ENCODE data around the gene NELFCD. TPM values are rescaled to one million over a fixed set of nuclear protein-coding genes. Genes with fewer than 3 reads are reported as not detected.
"Not testable (repeated sequence)": the region's sequence is repeated elsewhere in the genome, so short reads cannot be mapped to it uniquely, and the experiment has no call there.

The NELFCD gene
- total RNA-seq, 1 experiment from 2014 or later: 92.4 TPM

DNA sequence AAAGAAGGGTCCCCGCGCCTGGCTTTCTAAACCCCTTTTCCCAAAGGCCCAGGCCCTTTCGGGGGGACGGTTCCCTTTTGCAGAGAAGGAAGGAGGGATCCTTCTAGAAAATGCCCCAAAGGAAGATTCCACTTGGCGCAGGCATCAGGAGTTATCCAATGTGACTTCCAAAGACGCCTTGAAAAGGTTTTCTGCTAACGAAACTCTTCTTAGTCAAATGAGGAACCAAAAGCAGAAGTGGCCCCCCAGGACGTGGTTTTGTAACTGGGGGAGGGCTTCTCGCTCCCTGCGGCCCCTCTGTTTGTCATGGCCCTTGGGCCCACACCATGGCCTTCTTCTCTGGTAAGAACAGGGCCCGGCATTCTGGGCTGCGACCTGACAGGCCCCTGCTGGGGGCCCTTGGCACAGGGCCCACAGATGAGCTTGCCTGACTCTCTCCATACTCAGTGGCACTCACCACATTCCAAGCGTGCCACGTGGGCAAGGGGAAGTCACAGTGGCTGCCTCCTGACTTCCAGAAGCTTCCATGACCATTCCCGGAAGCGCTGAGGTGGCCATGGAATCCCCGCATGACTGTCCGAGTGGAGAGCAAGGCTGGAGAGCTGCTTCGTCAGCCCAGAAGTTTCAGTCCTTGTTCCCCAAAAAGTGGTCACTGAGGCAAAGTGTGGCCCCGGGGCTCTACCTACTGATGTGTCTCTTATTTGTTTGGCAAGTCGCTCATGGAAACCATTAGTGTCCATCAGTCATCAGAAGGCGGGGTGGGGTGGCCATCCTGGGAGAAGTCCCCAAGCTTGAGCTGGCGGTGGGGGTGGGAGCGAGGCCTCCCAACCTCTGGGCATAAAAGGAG, 26.8 kb downstream of the NELFCD start:
- DNase-seq (ENCODE audit: low read depth): no peak

GRCh38 chr20:59008715-59009336, 27.8 kb downstream of the NELFCD start:
- DNase-seq (ENCODE audit: low read depth): no peak

DNA sequence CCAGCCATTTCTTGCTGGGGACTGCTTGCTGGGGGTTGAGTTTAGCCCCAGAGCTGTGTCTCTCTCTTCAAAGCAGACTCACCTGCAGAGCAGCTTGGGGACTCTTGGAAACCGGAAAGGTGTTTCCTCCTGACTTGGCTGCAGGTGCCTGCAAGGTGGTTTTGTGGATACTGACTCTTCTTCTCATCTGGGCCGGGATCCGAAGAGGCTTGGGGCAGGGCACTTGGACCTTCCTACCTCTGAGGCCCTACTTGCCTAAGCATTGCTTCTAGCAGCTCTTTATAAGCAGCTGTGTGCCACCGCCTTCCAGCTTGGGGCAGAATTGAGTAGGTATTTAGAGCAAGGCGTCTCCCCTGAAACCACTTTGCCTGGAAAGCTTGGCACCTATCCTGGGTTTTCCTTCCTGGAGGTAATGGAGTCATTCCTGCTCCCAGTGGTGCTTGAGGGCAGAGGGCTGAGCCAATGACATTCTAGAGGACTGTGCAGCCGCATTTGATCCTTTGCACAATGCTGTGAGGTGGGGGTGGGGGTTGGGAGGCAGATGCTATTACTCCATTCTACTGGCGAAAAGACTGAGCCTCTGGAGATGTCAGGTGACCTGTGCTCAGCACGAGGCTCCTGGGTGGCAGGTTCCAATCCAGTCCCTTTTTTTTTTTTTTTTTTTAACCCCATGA, 29.4 kb downstream of the NELFCD start:
- DNase-seq (ENCODE audit: low read depth): peak; percentile 30

DNA sequence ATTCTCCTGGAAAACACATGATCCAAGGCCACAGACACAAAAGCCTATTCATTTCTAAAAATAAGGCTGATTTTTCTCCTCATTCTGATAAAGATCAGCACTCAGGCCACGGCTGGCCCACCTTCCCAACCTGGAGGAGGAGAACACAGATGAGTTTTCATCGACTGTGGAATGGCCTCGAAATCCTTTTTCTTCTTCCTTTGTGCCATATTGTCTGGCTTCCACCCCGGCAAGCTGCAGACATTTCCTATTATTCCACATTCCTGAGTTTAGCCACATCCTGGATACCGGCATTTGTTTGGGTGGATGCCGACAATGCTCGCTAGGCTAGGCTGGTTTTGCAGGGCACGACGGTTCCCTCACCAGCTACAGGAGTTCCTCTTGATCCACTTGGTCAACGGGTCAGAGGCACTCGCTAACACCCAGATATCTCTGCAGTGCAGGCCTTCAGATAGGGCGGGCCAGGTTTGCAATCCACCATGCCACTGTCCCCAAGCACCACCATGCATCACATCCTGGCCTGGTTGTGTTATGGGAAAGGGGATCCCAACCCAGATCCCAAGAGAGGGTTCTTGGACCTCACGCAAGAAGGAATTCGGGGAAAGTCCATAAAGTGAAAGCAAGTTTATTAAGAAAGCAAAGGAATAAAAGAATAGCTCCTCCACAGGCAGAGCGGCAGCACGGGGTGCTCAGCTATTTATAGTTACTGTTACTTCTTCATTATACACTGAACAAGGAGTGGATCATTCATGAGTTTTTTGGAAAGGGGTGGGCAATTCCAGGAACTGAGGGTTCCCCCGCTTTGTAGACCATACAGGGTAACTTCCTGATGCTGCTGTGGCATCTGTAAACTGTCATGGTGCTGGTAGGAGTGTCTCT, 30.2 kb downstream of the NELFCD start:
- peak; percentile 89 for DNase-seq (ENCODE audit: low read depth)

DNA sequence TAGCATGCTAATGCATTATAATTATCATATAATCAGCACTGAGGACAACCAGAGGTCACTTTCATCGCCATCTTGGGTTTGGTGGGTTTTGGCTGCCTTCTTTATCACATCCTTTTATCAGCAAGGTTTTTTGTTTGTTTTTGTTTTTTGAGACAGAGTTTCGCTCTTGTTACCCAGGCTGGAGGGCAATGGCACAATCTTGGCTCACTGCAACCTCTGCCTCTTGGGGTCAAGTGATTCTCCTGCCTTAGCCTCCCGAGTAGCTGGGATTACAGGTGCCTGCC, 30.8 kb downstream of the NELFCD start:
- not testable (repeated sequence) for DNase-seq (ENCODE audit: low read depth)

GRCh38 chr20:59013031-59013951, 32.2 kb downstream of the NELFCD start:
- DNase-seq (ENCODE audit: low read depth): no peak

DNA sequence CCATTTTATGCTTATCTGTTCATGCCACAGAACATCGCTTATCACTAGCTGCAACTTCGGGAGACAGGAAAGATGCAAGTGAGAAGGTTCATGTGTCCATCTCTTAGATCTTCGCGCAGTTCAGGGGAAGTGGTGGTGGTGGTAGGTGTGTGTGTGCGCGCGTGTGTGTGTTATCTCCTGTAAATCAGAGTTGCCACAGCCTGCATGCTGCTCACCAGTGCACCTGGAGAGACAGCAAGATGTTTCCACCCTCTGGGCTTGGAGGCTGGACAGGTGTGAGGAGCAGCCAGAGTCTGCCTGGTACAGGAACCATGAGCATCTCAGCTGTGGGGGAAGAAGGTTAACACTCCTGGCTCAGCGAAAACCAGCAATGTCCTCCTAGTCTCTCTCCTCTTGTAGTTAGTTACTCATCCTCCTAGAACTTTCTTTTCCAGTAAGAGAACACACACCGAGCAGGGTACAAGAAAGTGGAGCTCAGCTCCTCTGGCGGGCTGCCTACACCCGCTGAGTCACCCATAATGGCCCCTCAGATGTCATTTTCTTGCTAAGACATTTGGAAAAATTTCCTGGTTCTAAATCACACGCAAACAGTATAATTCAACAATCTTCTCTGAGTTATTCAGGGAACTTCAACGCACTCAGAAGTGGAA, 33.0 kb downstream of the NELFCD start:
- DNase-seq (ENCODE audit: low read depth): peak; percentile 27

DNA sequence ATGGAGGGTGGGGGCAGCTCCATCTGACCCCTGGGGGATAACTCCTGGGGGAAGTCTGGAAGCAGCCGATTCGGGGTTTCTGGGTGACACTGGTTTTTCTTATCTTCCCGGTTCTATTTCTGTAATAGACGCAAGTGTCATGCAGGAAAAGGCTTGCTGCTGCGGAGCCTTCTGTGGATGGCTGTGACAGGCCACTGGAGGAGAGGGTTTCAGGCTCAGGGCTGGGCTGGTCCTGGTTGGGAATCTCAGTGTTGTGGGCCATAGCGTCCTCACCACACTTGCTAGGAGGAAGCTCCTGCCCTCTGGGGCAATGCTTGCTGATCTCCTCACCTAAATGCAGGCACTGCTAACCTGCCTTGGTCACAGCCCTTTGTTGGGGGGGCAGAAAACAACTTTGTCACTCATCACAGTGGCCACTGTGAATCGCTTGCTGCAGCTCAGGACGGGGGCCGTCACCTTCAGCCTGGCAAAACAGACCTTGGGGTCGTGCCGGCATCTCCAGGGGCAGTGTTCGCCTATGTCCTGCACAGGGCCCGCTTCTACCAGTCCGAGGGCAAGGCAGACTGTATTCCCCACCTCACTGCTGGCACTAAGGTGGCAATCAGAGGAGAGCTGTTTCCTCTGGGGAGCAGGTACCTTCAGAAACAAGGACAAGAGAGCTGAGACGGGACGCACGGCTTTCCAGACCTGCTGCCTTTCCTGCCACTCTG, 33.8 kb downstream of the NELFCD start:
- DNase-seq (ENCODE audit: low read depth): no peak

DNA sequence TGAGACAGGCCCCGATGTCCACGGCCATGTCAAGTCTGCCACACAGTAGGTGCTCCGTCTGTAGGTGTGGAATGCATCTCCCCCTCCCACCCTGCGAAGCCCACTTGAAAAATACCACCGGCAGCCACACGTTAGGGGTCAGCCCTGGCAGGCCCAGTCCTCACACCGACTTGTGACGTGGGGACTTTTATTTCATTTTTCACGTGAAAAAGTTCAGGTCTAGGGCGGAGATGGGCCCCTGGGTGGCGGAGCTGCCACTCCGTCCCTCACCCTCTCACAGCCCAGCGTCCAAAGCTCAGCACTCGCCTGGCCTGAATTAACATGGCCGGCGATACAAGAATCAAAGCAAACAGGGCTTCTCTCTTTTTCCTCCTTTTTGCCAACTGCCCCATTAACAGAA, 34.4 kb downstream of the NELFCD start:
- DNase-seq (ENCODE audit: low read depth): no peak

GRCh38 chr20:59015812-59016711, 35.0 kb downstream of the NELFCD start:
- no peak for DNase-seq (ENCODE audit: low read depth)

- DNase-seq (ENCODE audit: low read depth): no peak
Observed at GRCh38 chr20:59016795-59017492, 35.9 kb downstream of the NELFCD start.

GRCh38 chr20:59017493-59018231, 36.6 kb downstream of the NELFCD start:
- no peak for DNase-seq (ENCODE audit: low read depth)

DNA sequence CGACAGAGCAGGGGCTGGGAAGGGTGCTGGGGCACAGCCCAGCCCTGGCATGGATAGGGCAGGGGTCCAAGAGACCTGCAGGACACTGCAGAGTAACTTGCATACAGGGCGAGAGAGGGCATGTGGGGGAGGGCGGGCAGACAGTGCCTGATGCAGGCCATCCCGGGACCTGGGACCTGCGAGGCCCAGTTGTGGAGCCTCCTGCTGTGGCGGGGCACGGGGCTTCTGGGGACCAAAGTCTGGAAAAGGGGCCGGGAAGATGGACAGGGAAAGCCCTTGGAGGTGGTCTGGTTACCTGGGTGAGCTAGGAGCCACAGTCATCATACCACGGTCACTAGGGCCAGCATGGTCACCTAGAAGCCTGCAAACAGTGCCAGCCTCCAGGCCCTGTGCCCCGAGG, 37.8 kb downstream of the NELFCD start:
- DNase-seq (ENCODE audit: low read depth): no peak

DNA sequence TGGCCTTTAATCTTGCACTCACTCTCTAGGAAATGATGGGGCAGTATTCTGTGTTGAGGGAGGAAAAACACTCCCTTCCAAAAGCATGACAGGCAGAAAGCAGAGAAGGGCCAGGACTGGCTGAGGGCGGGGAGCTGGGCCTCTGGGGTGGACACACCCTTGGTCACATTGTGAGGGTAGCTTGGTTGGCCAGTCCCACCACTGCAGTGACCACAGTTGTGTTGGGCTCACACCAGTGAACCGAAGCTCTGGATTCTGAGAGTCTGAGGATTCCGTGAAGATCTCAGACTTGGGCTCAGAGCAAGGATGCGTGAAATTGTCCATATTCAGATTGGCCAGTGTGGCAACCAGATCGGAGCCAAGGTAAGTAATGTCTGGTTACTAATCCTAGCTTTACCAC, 38.2 kb downstream of the NELFCD start, which contains the start of gene TUBB1:
Gene TUBB1 (plus strand): TSS at position 213 of the 400 bp plus-strand sequence. CDS start 94 bp downstream, at position 307.
- no peak for DNase-seq (ENCODE audit: low read depth)

- peak; percentile 48 for DNase-seq (ENCODE audit: low read depth)
Observed at GRCh38 chr20:59020938-59021551, 40.0 kb downstream of the NELFCD start.

DNA sequence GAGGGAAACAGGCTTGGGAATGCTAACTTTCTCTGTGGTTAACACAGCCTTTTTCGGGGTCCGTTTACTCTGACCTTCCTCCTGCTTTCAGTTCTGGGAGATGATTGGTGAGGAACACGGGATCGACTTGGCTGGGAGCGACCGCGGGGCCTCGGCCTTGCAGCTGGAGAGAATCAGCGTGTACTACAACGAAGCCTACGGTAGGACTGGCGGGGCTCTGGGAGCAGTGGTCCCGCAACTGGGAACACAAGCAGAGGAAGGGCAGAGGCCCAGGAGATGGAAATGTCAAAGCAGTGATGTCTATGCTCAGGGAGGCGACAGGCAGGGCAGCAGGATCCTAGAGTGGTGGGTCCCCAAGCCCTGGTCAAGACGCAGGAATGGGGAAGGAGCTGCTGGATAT, 41.7 kb downstream of the NELFCD start:
- DNase-seq (ENCODE audit: low read depth): no peak

Data from HT1080 (cell line).